Activated T-cell treated with anti-CD3 and anti-CD28 coated beads, Interleukin-2, amount 50 U/mL, for 4 hours (primary cell): ENCODE measurements around the gene NLGN4X. TPM values are rescaled to one million over a fixed set of nuclear protein-coding genes. Genes with fewer than 3 reads are reported as not detected.

Experiments
- ATAC-seq, 2 donors: fragments of 200-7000 bp; cut with Tn5 transposase; one replicate each; pipeline ENCODE4 v1.10.0; 2021
- DNase-seq: peaks from one replicate; pipeline ENCODE4 v3.0.0-alpha.2; 2020
- H3K27me3 Mint-ChIP-seq: one replicate; pipeline ENCODE4 v1.8.0; 2021; ENCODE audit warnings: low read depth, mixed read lengths
- H3K36me3 Mint-ChIP-seq: one replicate; pipeline ENCODE4 v1.8.0; 2022; ENCODE audit warnings: mixed read lengths; ENCODE audit not compliant: insufficient read depth
- H3K4me1 Mint-ChIP-seq: one replicate; pipeline ENCODE4 v1.8.0; 2021; ENCODE audit warnings: low read depth, mixed read lengths
- H3K4me3 Mint-ChIP-seq: one replicate; pipeline ENCODE4 v1.8.0; 2021; ENCODE audit warnings: mild to moderate bottlenecking, moderate library complexity, mixed read lengths
- H3K9me3 Mint-ChIP-seq: one replicate; pipeline ENCODE4 v1.8.0; 2021; ENCODE audit warnings: mixed read lengths
- total RNA-seq, 3 donors: library from RNA; stranded (reverse); gene quantifications; one replicate each; pipeline ENCODE4 v1.2.1, GENCODE V29; 2021

NLGN4X gene
- total RNA-seq, 3 donors from 2014 or later: 0.08 to 0.15 TPM; not detected in 1

DNA sequence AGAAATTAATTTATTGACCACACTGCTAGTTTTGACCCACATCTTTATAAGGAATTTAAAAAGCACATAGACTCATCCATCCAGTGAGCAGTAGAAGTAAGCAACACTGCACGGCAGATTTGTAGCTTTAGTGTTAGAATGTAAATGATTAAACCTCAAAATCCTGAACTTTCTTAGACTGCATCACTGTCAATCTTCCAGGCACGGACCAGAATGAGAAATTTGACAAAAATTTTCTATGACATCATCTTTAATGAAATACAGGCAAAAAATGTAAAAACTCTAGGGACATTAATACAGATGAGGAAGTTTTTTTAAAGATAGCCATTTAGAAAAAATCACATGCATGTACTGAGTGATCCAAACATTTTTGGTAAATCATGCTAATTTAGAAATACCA, 29.2 kb downstream of the NLGN4X start:
- Mint-ChIP-seq H3K4me1 (no peaks in the 10 kb centered on the region), H3K9me3 (no peaks in the 10 kb centered on the region), H3K4me3 (no peak overlapping the region), H3K27me3 (no peaks in the 10 kb centered on the region), H3K36me3 (no peaks in the 10 kb centered on the region)
- DNase-seq: no peak
- ATAC-seq: no peak

DNA sequence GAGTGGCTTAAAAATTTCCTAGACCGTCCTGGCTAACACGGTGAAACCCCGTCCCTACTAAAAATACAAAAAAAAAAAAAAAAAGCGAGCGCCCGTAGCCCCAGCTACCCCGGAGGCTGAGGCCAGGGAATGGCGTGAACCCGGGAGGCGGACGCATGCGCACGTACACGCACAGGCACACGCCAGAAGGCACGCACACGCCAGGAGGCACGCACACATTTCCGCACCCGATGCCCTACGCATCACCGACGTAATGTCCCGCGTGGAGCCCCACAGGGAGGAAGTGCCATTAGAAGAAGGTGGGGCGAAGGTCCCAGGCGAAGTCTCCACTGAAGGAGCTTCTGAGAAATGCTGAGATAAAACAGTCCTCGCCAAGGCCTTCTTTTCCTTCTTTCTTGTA, 41.4 kb downstream of the NLGN4X start:
- Mint-ChIP-seq H3K9me3 (no peaks in the 10 kb centered on the region), H3K36me3 (no peaks in the 10 kb centered on the region), H3K27me3 (peaks cover 2% of the 10 kb centered on the region), H3K4me1 (no peaks in the 10 kb centered on the region), H3K4me3 (no peak overlapping the region)
- no peak for ATAC-seq
- no peak for DNase-seq

DNA sequence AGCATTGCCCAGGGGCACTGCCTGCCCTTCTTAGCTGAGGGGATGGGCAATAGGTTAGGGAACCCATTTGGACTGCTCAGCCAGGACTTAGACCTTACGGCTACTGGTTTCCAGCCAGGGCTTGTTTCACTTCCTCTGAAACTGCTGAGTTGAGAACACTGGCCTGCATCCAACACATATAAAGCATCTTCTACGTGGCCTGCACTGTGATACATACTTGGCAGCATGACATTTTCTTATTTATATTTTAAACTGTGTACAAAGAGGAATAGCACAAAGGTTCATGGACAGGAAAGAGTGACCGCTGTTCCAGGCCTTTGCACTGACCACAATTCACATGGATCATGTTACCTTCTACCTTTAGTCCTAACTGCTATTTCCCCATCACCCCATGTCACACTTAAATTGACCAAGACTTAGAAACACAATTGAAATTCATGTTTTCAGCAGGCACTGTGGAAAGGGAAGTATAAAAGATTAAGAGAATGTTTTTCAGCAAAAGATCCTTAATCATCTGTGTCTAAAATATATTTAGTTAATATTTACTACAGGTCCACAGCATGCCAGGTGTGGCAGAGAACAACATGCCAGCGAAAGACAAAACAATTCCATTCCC, 43.7 kb downstream of the NLGN4X start:
- H3K36me3 Mint-ChIP-seq: no peaks in the 10 kb centered on the region
- DNase-seq (no peak), ATAC-seq (no peak)
- no peaks in the 10 kb centered on the region for H3K9me3 Mint-ChIP-seq
- H3K4me1 Mint-ChIP-seq: no peaks in the 10 kb centered on the region
- H3K4me3 Mint-ChIP-seq: no peak overlapping the region
- H3K27me3 Mint-ChIP-seq: peaks cover 2% of the 10 kb centered on the region

GRCh38 chrX:6175914-6176313, 52.8 kb downstream of the NLGN4X start:
- H3K36me3 Mint-ChIP-seq: no peaks in the 10 kb centered on the region
- no peak overlapping the region for H3K4me3 Mint-ChIP-seq
- H3K27me3 Mint-ChIP-seq: no peaks in the 10 kb centered on the region
- no peak for ATAC-seq
- no peaks in the 10 kb centered on the region for H3K4me1 Mint-ChIP-seq
- DNase-seq: no peak
- H3K9me3 Mint-ChIP-seq: no peaks in the 10 kb centered on the region

DNA sequence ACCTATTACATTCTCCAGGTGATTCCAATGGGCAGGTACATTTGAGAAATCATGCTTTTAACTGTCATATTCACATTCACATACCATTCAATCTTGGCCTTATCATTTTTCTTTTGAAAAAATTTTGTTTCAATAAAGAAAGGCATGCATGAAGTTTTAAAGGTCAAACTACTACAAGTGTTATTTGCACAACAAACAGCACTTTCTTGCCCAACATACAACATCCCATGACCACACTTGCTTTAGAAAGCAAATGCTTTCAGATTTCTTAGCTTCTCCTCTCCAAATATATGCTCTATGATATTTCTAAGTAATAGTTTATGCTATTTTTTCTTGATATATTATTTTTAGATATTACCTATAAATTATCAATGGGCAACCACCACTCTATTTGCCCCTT, 58.2 kb downstream of the NLGN4X start:
- H3K27me3 Mint-ChIP-seq: no peaks in the 10 kb centered on the region
- no peaks in the 10 kb centered on the region for H3K9me3 Mint-ChIP-seq
- DNase-seq: no peak
- no peak overlapping the region for H3K4me3 Mint-ChIP-seq
- H3K36me3 Mint-ChIP-seq: no peaks in the 10 kb centered on the region
- no peak for ATAC-seq
- no peaks in the 10 kb centered on the region for H3K4me1 Mint-ChIP-seq

DNA sequence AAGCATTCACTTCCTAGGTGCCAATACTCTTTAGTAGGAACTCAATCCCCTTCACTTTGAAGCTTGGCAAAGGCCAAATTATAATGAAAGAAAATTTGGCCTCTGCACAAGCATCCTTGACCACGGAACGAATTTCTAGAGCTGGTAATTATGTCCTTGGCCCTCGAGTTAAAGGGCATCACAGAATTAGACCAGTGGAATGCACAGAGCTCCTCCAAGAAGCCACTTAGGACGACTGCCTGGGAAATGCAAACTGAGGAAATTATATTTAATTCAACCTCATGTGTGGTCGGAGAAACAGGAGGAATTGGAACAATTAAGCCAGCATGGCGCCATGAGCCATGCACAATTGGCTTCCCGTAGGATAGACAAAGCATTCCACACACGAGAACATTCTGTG, 59.3 kb downstream of the NLGN4X start:
- DNase-seq (no peak), ATAC-seq (no peak)
- Mint-ChIP-seq H3K4me1 (no peaks in the 10 kb centered on the region), H3K4me3 (no peak overlapping the region), H3K36me3 (no peaks in the 10 kb centered on the region), H3K9me3 (no peaks in the 10 kb centered on the region), H3K27me3 (no peaks in the 10 kb centered on the region)

- no peak overlapping the region for H3K4me3 Mint-ChIP-seq
- DNase-seq (no peak), ATAC-seq (no peak)
- H3K4me1 Mint-ChIP-seq: no peaks in the 10 kb centered on the region
- H3K9me3 Mint-ChIP-seq: no peaks in the 10 kb centered on the region
- H3K36me3 Mint-ChIP-seq: no peaks in the 10 kb centered on the region
- no peaks in the 10 kb centered on the region for H3K27me3 Mint-ChIP-seq
Observed at GRCh38 chrX:6163721-6164120, 64.9 kb downstream of the NLGN4X start.

- no peaks in the 10 kb centered on the region for H3K4me1 Mint-ChIP-seq
- H3K36me3 Mint-ChIP-seq: no peaks in the 10 kb centered on the region
- ATAC-seq (no peak), DNase-seq (no peak)
- no peaks in the 10 kb centered on the region for H3K9me3 Mint-ChIP-seq
- no peak overlapping the region for H3K4me3 Mint-ChIP-seq
- H3K27me3 Mint-ChIP-seq: no peaks in the 10 kb centered on the region
Observed at GRCh38 chrX:6159468-6159867, 69.2 kb downstream of the NLGN4X start.

DNA sequence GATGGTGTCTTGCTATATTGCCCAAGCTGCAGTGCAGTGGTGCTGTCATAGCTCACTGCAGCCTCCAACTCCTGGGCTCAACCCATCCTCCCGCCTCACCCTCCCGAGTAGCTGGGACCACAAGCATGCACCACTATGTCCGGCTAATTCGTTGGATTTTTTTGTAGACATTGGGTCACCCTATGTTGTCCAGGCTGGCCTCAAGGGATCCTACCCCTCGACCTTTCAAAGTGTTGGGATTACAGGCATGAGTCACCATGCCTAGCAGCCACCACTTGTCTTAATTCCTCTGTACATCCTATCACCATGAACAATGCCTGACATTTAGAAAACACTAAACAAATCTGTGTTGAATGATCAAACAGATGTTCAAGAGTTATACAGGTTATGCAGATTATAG, 76.7 kb downstream of the NLGN4X start:
- DNase-seq (no peak), ATAC-seq (no peak)
- Mint-ChIP-seq H3K27me3 (no peaks in the 10 kb centered on the region), H3K36me3 (no peaks in the 10 kb centered on the region), H3K9me3 (no peaks in the 10 kb centered on the region), H3K4me1 (no peaks in the 10 kb centered on the region), H3K4me3 (no peak overlapping the region)

- H3K4me1 Mint-ChIP-seq: no peaks in the 10 kb centered on the region
- no peak overlapping the region for H3K4me3 Mint-ChIP-seq
- DNase-seq: no peak
- H3K36me3 Mint-ChIP-seq: no peaks in the 10 kb centered on the region
- no peak for ATAC-seq
- H3K27me3 Mint-ChIP-seq: no peaks in the 10 kb centered on the region
- H3K9me3 Mint-ChIP-seq: no peaks in the 10 kb centered on the region
Observed at GRCh38 chrX:6149060-6149872, 79.4 kb downstream of the NLGN4X start.

DNA sequence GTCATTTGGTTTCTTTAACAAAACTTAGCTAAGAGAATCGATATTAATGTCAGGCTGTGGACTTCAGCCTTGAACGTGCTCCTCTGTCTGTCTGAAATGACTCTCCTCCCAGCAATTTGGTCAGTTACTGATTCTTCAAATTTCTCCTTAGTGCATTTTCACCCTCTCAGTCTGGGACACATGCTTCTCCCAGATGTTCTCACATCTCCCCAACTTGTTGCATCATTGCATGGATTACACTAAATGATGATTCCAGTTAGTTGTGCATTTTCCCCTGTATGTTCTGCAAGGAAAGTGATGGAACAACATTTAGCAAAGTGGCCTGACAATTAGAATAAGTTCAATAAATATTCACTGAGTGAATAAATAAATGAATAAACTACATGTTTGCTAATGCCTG, 94.4 kb downstream of the NLGN4X start:
- H3K27me3 Mint-ChIP-seq: no peaks in the 10 kb centered on the region
- ATAC-seq (no peak), DNase-seq (no peak)
- no peaks in the 10 kb centered on the region for H3K4me1 Mint-ChIP-seq
- H3K36me3 Mint-ChIP-seq: no peaks in the 10 kb centered on the region
- H3K4me3 Mint-ChIP-seq: no peak overlapping the region
- H3K9me3 Mint-ChIP-seq: no peaks in the 10 kb centered on the region

- H3K9me3 Mint-ChIP-seq: no peaks in the 10 kb centered on the region
- no peaks in the 10 kb centered on the region for H3K27me3 Mint-ChIP-seq
Observed at GRCh38 chrX:6132970-6133369, 95.7 kb downstream of the NLGN4X start.

DNA sequence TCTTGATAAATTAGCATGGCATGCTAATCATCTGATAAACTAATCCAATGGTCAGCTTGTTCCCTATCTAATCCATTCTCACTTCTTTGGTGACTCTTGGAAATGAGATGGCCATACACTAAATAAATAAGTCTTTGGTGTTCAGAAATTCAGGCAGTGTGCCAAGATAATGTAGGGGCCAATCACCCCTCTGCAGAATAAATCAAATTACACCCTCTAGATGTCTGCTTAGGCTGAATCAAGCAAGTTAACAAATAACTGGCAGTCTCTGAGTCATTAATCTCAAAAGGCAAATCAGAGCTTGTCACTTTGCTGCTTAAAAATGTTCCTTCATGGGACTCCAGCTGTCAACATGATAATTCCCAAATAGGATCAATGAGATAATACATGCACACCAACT, 97.4 kb downstream of the NLGN4X start:
- ATAC-seq (no peak), DNase-seq (no peak)
- H3K4me3 Mint-ChIP-seq: no peak overlapping the region
- no peaks in the 10 kb centered on the region for H3K36me3 Mint-ChIP-seq
- H3K9me3 Mint-ChIP-seq: no peaks in the 10 kb centered on the region
- H3K4me1 Mint-ChIP-seq: no peaks in the 10 kb centered on the region
- no peaks in the 10 kb centered on the region for H3K27me3 Mint-ChIP-seq

More at GRCh38 chrX:6132970-6133369, 95.7 kb downstream of the NLGN4X start:
- Mint-ChIP-seq H3K36me3 (no peaks in the 10 kb centered on the region), H3K4me1 (no peaks in the 10 kb centered on the region), H3K4me3 (no peak overlapping the region)
- DNase-seq: no peak
- no peak for ATAC-seq

DNA sequence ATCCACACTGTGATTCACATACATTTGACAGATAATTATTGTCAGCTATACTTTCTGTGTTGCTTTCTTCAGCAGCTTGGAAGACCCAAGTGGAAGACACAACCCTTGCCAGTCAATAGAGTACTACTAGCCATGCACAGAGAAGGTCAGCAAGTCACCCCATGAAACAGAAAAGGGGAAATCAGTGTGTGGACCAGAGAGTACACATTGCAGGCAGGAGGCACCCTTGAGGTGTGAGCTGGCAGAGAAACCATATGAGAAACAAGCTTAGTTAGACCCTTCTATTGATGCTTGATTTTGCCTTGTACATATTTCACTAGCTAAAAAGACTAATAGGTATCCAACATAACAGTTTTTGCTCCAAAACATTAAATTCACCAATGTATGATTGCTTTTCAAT, 99.5 kb downstream of the NLGN4X start:
- no peaks in the 10 kb centered on the region for H3K36me3 Mint-ChIP-seq
- H3K27me3 Mint-ChIP-seq: no peaks in the 10 kb centered on the region
- no peaks in the 10 kb centered on the region for H3K9me3 Mint-ChIP-seq
- H3K4me1 Mint-ChIP-seq: no peaks in the 10 kb centered on the region
- ATAC-seq (no peak), DNase-seq (no peak)
- no peak overlapping the region for H3K4me3 Mint-ChIP-seq

GRCh38 chrX:6120329-6120728, 108.3 kb downstream of the NLGN4X start:
- no peaks in the 10 kb centered on the region for H3K27me3 Mint-ChIP-seq
- DNase-seq (no peak), ATAC-seq (no peak)
- no peaks in the 10 kb centered on the region for H3K36me3 Mint-ChIP-seq
- no peaks in the 10 kb centered on the region for H3K9me3 Mint-ChIP-seq
- no peak overlapping the region for H3K4me3 Mint-ChIP-seq
- H3K4me1 Mint-ChIP-seq: no peaks in the 10 kb centered on the region
